ENCODE data around the gene GP2.
"Not testable (repeated sequence)": the region's sequence is repeated elsewhere in the genome, so short reads cannot be mapped to it uniquely, and the experiment has no call there.

GP2 gene

GRCh38 chr16:20315764-20316163, 11.5 kb downstream of the GP2 start:
- no peak for TF ChIP-seq CTCF (IDR thresholded peaks at IDR 0.05; ENCODE audit: low read depth, low read length)
- no peak for DNase-seq (ENCODE audit: low read depth in 2 of 2)
- no peak overlapping the region for H3K4me3 ChIP-seq (replicated peaks in 1 of 2; ENCODE audit: low read depth in 2 of 2, low read length in 2 of 2)

- no peak for TF ChIP-seq CTCF (IDR thresholded peaks at IDR 0.05; ENCODE audit: low read depth, low read length)
- no peak for DNase-seq (ENCODE audit: low read depth in 2 of 2)
- H3K4me3 ChIP-seq (replicated peaks in 1 of 2; ENCODE audit: low read depth in 2 of 2, low read length in 2 of 2), result no peak overlapping the region
These were observed 12.7 kb downstream of the GP2 start for GRCh38 chr16:20314575-20314974.

- DNase-seq (ENCODE audit: low read depth in 2 of 2), result no peak
- no peak overlapping the region for H3K4me3 ChIP-seq (replicated peaks in 1 of 2; ENCODE audit: low read depth in 2 of 2, low read length in 2 of 2)
- no peak for TF ChIP-seq CTCF (IDR thresholded peaks at IDR 0.05; ENCODE audit: low read depth, low read length)
These were observed 13.6 kb downstream of the GP2 start for GRCh38 chr16:20313741-20314140.

- DNase-seq (ENCODE audit: low read depth in 2 of 2); H3K4me3 ChIP-seq (replicated peaks in 1 of 2; ENCODE audit: low read depth in 2 of 2, low read length in 2 of 2): not testable (repeated sequence)
These were observed 14.7 kb downstream of the GP2 start for GRCh38 chr16:20312536-20313095.

- DNase-seq (ENCODE audit: low read depth in 2 of 2), result no peak
- TF ChIP-seq CTCF (IDR thresholded peaks at IDR 0.05; ENCODE audit: low read depth, low read length), result no peak
- no peak overlapping the region for H3K4me3 ChIP-seq (replicated peaks in 1 of 2; ENCODE audit: low read depth in 2 of 2, low read length in 2 of 2)
These were observed 15.8 kb downstream of the GP2 start for GRCh38 chr16:20311548-20311947.

- H3K4me3 ChIP-seq (replicated peaks in 1 of 2; ENCODE audit: low read depth in 2 of 2, low read length in 2 of 2), result no peak overlapping the region
- TF ChIP-seq CTCF (IDR thresholded peaks at IDR 0.05; ENCODE audit: low read depth, low read length), result no peak
- no peak for DNase-seq (ENCODE audit: low read depth in 2 of 2)
These were observed 16.6 kb downstream of the GP2 start for GRCh38 chr16:20310421-20311395.

GRCh38 chr16:20309786-20310185, 17.5 kb downstream of the GP2 start:
- no peak overlapping the region for H3K4me3 ChIP-seq (replicated peaks in 1 of 2; ENCODE audit: low read depth in 2 of 2, low read length in 2 of 2)
- TF ChIP-seq CTCF (IDR thresholded peaks at IDR 0.05; ENCODE audit: low read depth, low read length), result no peak
- DNase-seq (ENCODE audit: low read depth in 2 of 2), result no peak

Data from cardiac fibroblast (primary cell).